Endothelial cell of umbilical vein (primary cell): Measurements from ENCODE around the gene TWF2. TPM values are rescaled to one million over a fixed set of nuclear protein-coding genes. Genes with fewer than 3 reads are reported as not detected.

Experiments used
- BruUV-seq: library from RNA; stranded (reverse); fragments of 400-500 nt; replicated peaks from 2 replicates; lab custom pipeline; 2021; lab: Mats Ljungman, UMichigan
- CTCF ChIA-PET: fragments of 300-600, 350-600 bp; sonication (Branson Sonifier 250); formaldehyde crosslinking; loops from one replicate; lab custom pipeline; 2021; ENCODE audit warnings: antibody characterized with exemption, inconsistent platforms; lab: Charles Lee
- POLR2A ChIA-PET: fragments of 300-600, 350-600 bp; sonication (Branson Sonifier 250); formaldehyde crosslinking; loops from one replicate; lab custom pipeline; 2021; ENCODE audit warnings: antibody characterized with exemption, inconsistent platforms; lab: Charles Lee
- DNase-seq: peaks from one replicate; pipeline ENCODE4 v3.0.0-alpha.2; 2011; ENCODE audit warnings: low read depth, low spot score
- FAIRE-seq: peaks from 2 replicates; lab custom pipeline; 2011; peaks lifted over from hg19 to GRCh38; lab: Jason Lieb, UNC
- H2AFZ ChIP-seq: 2 replicates; pipeline ENCODE4 v1.6.0; 2012; ENCODE audit warnings: low read depth, low read length, control low read depth, inconsistent platforms
- H3K27ac ChIP-seq: 2 replicates; pipeline ENCODE4 v1.5.1; 2011; ENCODE audit warnings: low read depth, mild to moderate bottlenecking, control low read depth, low read length, moderate library complexity; ENCODE audit not compliant: insufficient read depth
- H3K27me3 ChIP-seq, 2 experiments: 2 replicates each; pipeline versions ENCODE4 v1.6.0 to v1.6.1; 2011; ENCODE audit warnings: low read length in 2 of 2, mixed read lengths in 1 of 2; ENCODE audit not compliant: control insufficient read depth in 2 of 2, insufficient read depth in 2 of 2
- H3K36me3 ChIP-seq, 2 experiments: 2 replicates in 1 of 2; 3 replicates in 1 of 2; pipeline ENCODE4 v1.5.1; 2011; ENCODE audit warnings: low read length in 2 of 2, mild to moderate bottlenecking in 1 of 2, moderate library complexity in 1 of 2; ENCODE audit not compliant: control insufficient read depth in 2 of 2, insufficient read depth in 2 of 2; ENCODE audit errors: extremely low read depth in 1 of 2
- H3K4me1 ChIP-seq: 3 replicates; pipeline ENCODE4 v1.5.1; 2011; ENCODE audit warnings: mild to moderate bottlenecking, low read length; ENCODE audit not compliant: control insufficient read depth, insufficient read depth; ENCODE audit errors: extremely low read depth
- H3K4me2 ChIP-seq: 2 replicates; pipeline ENCODE4 v1.6.1; 2011; ENCODE audit warnings: low read length, control low read depth, mixed read lengths; ENCODE audit not compliant: insufficient read depth
- H3K4me3 ChIP-seq, 3 experiments: fragments of 200-600 bp in 1 of 3; sonication (generic), shearing (Covaris generic) in 1 of 3; replicated peaks in 1 of 3; 2 replicates each; pipeline ENCODE4 v1.5.1; 2011 to 2016; ENCODE audit warnings: control low read depth in 3 of 3, low read length in 3 of 3, mild to moderate bottlenecking in 2 of 3, inconsistent platforms in 1 of 3, low read depth in 1 of 3, moderate library complexity in 1 of 3; ENCODE audit not compliant: insufficient read depth in 1 of 3
- H3K79me2 ChIP-seq: 2 replicates; pipeline ENCODE4 v1.6.0; 2012; ENCODE audit warnings: low read length, inconsistent platforms; ENCODE audit not compliant: control insufficient read depth, insufficient read depth
- H3K9ac ChIP-seq: replicated peaks from 2 replicates; pipeline ENCODE3; 2011; ENCODE audit warnings: low read length, control low read depth; ENCODE audit not compliant: insufficient read depth; ENCODE audit errors: extremely low read depth
- H3K9me1 ChIP-seq: replicated peaks from 3 replicates; pipeline ENCODE4 v1.6.0; 2011; ENCODE audit warnings: mild to moderate bottlenecking, low read length; ENCODE audit not compliant: control insufficient read depth, insufficient read depth; ENCODE audit errors: extremely low read depth
- H3K9me3 ChIP-seq: replicated peaks from 2 replicates; pipeline ENCODE4 v1.5.1; 2012; ENCODE audit warnings: low read length, inconsistent platforms; ENCODE audit not compliant: control insufficient read depth, insufficient read depth
- H4K20me1 ChIP-seq: replicated peaks from 2 replicates; pipeline ENCODE3; 2011; ENCODE audit warnings: mild to moderate bottlenecking, low read length; ENCODE audit not compliant: control insufficient read depth, insufficient read depth; ENCODE audit errors: extremely low read depth
- EZH2 ChIP-seq: IDR thresholded peaks from 2 replicates; pipeline ENCODE4 v1.6.1; 2012; ENCODE audit warnings: borderline replicate concordance, low read depth, mild to moderate bottlenecking, moderate library complexity, low read length, inconsistent platforms; ENCODE audit not compliant: severe bottlenecking
- FOS ChIP-seq: IDR thresholded peaks from 2 replicates; pipeline ENCODE4 v1.6.1; 2011; ENCODE audit warnings: mild to moderate bottlenecking, low read length, moderate library complexity, borderline replicate concordance; ENCODE audit not compliant: insufficient read depth
- GATA2 ChIP-seq: IDR thresholded peaks from 2 replicates; pipeline ENCODE4 v1.7.0; 2011; ENCODE audit warnings: low read depth, mild to moderate bottlenecking, moderate library complexity, mixed read lengths, low read length; ENCODE audit not compliant: insufficient read length, insufficient read depth
- JUN ChIP-seq: IDR thresholded peaks from 2 replicates; pipeline ENCODE4 v1.6.1; 2011; ENCODE audit warnings: borderline replicate concordance, low read depth; ENCODE audit not compliant: insufficient read length, insufficient read depth
- MYC ChIP-seq: IDR thresholded peaks from one replicate; pipeline ENCODE4 v1.6.1; 2011; ENCODE audit warnings: mild to moderate bottlenecking, low read depth, low read length
- POLR2A ChIP-seq: IDR thresholded peaks from 2 replicates; pipeline ENCODE4 v1.6.1; 2012; ENCODE audit warnings: low read depth, mild to moderate bottlenecking, control low read depth, low read length
- POLR2AphosphoS5 ChIP-seq: IDR thresholded peaks from 2 replicates; pipeline ENCODE4 v1.6.1; 2012; ENCODE audit warnings: low read depth, mild to moderate bottlenecking, control low read depth, low read length, moderate library complexity; ENCODE audit not compliant: insufficient read depth
- dilution Hi-C: fragments of 300-500 bp; cut with MboI; formaldehyde crosslinking; loops from one replicate; pipeline ENCODE4 v1.15.0; 2019; ENCODE audit warnings: low sequenced_read_pairs; ENCODE audit not compliant: extremely low pct_ligation_motif_present
- intact Hi-C: fragments of 100-400 bp; cut with micrococcal nuclease; formaldehyde crosslinking; loops from one replicate; pipeline ENCODE4 v1.10.0; 2022
- polyA plus RNA-seq, 4 experiments: library from polyadenylated mRNA; depleted of rRNA in 3 of 4; stranded (reverse) in 3 of 4; unstranded in 1 of 4; fragments of >200 nt; gene quantifications; 2 replicates each; pipeline versions ENCODE4 v1.2.1 to v1.2.3, GENCODE V29; 2011 to 2012; ENCODE audit warnings: missing spikeins in 1 of 4
- total RNA-seq: library from RNA; stranded (reverse); gene quantifications from 2 replicates; pipeline ENCODE4 v1.2.3, GENCODE V29; 2021
- TF ChIP-seq, protein P1 (sequence below), 2 donors: IDR thresholded peaks; 1 replicate in 1 of 2; 2 replicates in 1 of 2; pipeline ENCODE4 v1.5.1; 2011; ENCODE audit warnings: low read length in 2 of 2, mild to moderate bottlenecking in 2 of 2, moderate library complexity in 2 of 2, control low read depth in 1 of 2, inconsistent platforms in 1 of 2, low read depth in 1 of 2; ENCODE audit not compliant: insufficient read depth in 1 of 2; ENCODE audit errors: extremely low read depth in 1 of 2
- TF ChIP-seq, protein P2 (sequence below): IDR thresholded peaks from 2 replicates; pipeline ENCODE4 v1.6.1; 2011; ENCODE audit not compliant: insufficient read depth, insufficient read length

The TWF2 gene
- total and polyA plus RNA-seq, 2 donors (not counting 3 experiments of a cell fraction or from before 2014, with no cell fraction given), result 82.9 to 134 TPM

DNA sequence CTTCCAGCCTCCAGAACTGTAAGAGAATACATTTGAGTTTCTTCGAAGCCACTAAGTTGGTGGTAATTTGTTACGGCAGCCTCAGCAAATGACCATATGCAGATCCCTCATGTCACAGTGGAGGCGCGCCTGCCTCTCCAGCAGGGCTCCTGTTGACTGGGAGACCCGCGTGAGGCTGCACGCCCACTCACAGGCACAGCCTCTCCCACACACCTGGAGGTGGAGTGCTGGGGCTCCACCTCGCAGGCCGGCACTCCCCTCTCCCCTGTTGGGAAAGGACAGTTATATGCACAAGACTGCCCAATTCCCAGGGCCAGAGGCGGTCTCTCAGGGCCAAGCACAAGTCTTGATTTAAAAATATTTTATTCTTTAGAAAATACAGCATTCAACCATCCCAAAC is 10.7 kb downstream of the TWF2 start:
- Histone ChIP-seq H3K27ac (no peak overlapping the region), H3K4me2 (no peak overlapping the region), H4K20me1 (no peaks in the 10 kb centered on the region), H2AFZ (no peak overlapping the region), H3K9me1 (no peaks in the 10 kb centered on the region), H3K4me3 (no peak overlapping the region), H3K27me3 (no peaks in the 10 kb centered on the region), H3K36me3 (peaks cover 14 to 27% of the 10 kb centered on the region in 2 experiments), H3K9me3 (no peaks in the 10 kb centered on the region), H3K79me2 (peaks cover 5% of the 10 kb centered on the region), H3K9ac (no peak overlapping the region), H3K4me1 (no peaks in the 10 kb centered on the region)
- intact Hi-C loops, result no loop called here
- DNase-seq, result no peak
- ChIA-PET POLR2A (no interaction called here), CTCF (interaction anchor here (1.6 kb wide), 1 partner anchor 8 kb away, joined by 10 read pairs; no protein-coding TSS in a partner anchor)
- no peak for FAIRE-seq
- TF ChIP-seq GATA2, result no peak
- TF ChIP-seq, protein P1, sequence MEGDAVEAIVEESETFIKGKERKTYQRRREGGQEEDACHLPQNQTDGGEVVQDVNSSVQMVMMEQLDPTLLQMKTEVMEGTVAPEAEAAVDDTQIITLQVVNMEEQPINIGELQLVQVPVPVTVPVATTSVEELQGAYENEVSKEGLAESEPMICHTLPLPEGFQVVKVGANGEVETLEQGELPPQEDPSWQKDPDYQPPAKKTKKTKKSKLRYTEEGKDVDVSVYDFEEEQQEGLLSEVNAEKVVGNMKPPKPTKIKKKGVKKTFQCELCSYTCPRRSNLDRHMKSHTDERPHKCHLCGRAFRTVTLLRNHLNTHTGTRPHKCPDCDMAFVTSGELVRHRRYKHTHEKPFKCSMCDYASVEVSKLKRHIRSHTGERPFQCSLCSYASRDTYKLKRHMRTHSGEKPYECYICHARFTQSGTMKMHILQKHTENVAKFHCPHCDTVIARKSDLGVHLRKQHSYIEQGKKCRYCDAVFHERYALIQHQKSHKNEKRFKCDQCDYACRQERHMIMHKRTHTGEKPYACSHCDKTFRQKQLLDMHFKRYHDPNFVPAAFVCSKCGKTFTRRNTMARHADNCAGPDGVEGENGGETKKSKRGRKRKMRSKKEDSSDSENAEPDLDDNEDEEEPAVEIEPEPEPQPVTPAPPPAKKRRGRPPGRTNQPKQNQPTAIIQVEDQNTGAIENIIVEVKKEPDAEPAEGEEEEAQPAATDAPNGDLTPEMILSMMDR (IDR thresholded peaks at IDR 0.05; ENCODE audit: extremely low read depth in 1 of 2, insufficient read depth in 1 of 2, low read depth in 1 of 2, low read length in 2 of 2), result no peak
- TF ChIP-seq JUN, result no peak
- TF ChIP-seq POLR2A, result no peak
- TF ChIP-seq POLR2AphosphoS5, result no peak
- dilution Hi-C loops, result no loop called here
- no TSS peak for BruUV-seq

DNA sequence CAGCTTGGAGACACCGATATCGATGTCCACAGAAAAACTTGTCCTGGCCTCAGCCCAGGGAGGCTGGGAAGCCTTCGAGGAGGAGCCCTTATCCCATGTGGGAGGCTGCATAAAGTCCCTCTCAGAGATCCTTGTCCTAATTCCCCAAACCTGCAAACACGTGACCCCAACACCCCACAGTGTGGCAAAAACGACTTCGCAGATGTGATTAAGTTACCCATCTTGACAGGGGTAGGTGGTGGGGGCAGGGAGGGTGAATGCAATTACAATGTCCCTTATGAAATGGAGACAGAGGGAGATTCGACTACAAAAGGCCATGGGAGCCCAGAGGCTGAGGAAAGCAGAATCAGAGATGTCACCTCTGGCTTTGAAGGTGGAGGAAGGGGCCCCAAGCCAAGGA is 11.2 kb downstream of the TWF2 start:
- dilution Hi-C loops, result no loop called here
- TF ChIP-seq EZH2 (no peak), GATA2 (no peak), POLR2A (no peak), FOS (no peak), MYC (no peak), POLR2AphosphoS5 (no peak), JUN (no peak)
- TF ChIP-seq, protein P2, sequence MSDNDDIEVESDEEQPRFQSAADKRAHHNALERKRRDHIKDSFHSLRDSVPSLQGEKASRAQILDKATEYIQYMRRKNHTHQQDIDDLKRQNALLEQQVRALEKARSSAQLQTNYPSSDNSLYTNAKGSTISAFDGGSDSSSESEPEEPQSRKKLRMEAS, result no peak
- TF ChIP-seq, protein P1 (IDR thresholded peaks at IDR 0.05; ENCODE audit: extremely low read depth in 1 of 2, insufficient read depth in 1 of 2, low read depth in 1 of 2, low read length in 2 of 2), result no peak
- Histone ChIP-seq H3K9me1 (no peaks in the 10 kb centered on the region), H3K79me2 (peaks cover 5% of the 10 kb centered on the region), H3K27ac (no peak overlapping the region), H3K4me3 (no peak overlapping the region), H3K9ac (no peak overlapping the region), H3K4me1 (no peaks in the 10 kb centered on the region), H2AFZ (no peak overlapping the region), H4K20me1 (no peaks in the 10 kb centered on the region), H3K27me3 (no peaks in the 10 kb centered on the region), H3K9me3 (no peaks in the 10 kb centered on the region), H3K4me2 (no peak overlapping the region), H3K36me3 (peaks cover 14 to 24% of the 10 kb centered on the region in 2 experiments)
- intact Hi-C loops, result no loop called here
- POLR2A ChIA-PET, result interaction anchor here (0.7 kb wide), 1 partner anchor 10 kb away, joined by 5 read pairs; no protein-coding TSS in a partner anchor
- BruUV-seq, result no TSS peak
- no peak for FAIRE-seq
- DNase-seq, result no peak
- CTCF ChIA-PET, result no interaction called here
